GM19395 (cell line): ENCODE measurements around the gene CADPS2.
"Not testable (repeated sequence)": the region's sequence is repeated elsewhere in the genome, so short reads cannot be mapped to it uniquely, and the experiment has no call there.

Experiments used
- ATAC-seq: cut with Tn5 transposase; IDR thresholded peaks from one replicate; pipeline ENCODE4 v1.9.1; 2021; ENCODE audit warnings: mild to moderate bottlenecking, moderate library complexity; ENCODE audit not compliant: unreplicated experiment

CADPS2 gene

GRCh38 chr7:122677149-122677548 lies 209.1 kb downstream of the CADPS2 start:
- no peak for ATAC-seq

GRCh38 chr7:122676466-122676865 lies 209.8 kb downstream of the CADPS2 start:
- no peak for ATAC-seq

DNA sequence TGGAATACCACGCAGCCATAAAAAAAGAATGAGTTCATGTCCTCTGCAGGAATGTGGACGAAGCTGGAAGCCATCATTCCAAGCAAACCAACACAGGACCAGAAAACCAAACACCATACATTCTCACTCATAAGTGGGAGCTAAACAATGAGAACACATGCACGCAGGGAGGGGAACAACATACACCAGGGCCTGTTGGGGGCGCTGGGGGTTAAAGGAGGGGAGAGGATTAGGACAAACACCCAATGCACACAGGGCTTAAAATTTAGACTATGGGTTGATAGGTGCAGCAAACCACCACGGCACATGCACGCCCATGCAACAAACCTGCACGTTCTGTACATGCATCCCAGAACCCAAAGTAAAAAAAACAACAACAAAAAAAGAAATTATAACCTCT lies 210.6 kb downstream of the CADPS2 start:
- ATAC-seq = no peak

- ATAC-seq = no peak
Measured at GRCh38 chr7:122675011-122675410, 211.2 kb downstream of the CADPS2 start.

GRCh38 chr7:122674502-122674901 lies 211.8 kb downstream of the CADPS2 start:
- no peak for ATAC-seq

DNA sequence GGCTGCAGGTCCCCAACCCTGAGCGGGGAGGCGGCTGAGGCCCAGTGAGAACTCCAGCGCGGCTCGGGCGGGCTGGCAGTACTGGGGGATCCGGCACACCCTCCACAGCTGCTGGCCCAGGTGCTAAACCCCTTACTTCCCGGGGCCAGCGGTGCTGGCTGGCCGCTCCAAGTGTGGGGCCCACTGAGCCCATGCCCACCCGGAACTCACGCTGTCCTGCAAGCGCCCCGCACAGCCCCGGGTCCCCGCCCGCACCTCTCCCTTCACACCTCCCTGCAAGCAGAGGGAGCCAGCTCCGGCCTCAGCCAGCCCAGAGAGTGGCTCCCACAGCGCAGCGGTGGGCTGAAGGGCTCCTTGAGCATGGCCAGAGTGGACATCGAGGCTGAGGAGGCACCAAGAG lies 212.3 kb downstream of the CADPS2 start:
- no peak for ATAC-seq

DNA sequence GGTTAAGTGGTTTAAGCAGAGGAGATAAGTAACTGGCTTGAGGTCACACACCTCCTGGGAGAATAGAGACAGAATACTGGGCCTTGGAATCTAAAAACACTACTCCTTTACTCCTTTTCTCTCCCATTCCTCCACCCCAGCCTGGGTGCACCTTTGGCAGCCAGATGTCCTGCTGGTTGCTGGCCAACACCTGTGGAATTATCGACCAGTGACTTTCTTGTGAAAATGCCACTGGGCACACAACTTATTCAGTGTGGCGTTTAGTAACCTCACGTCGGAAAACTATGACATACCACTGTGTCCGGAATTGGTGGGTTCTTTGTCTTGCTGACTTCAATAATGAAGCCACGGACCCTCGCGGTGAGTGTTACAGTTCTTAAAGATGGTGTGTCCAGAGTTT lies 213.7 kb downstream of the CADPS2 start:
- ATAC-seq = no peak

GRCh38 chr7:122663733-122664132 lies 222.5 kb downstream of the CADPS2 start:
- ATAC-seq = no peak

DNA sequence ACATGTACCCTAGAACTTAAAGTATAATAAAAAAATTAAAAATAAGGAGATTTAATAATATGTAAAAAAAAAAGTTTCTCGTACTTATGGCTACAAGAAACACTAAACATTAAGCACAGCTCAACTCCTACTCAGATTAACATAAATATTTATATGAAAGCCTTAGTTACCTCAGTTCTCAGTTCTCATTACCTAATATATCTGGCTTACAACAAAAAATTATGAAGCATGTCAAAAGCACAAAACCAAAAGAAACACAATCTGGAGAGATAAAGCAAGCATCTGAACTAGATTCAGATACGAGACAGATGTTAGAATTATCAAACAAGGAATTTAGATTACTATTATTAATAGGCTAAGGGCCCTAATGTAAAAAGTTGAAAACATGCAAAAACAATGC lies 227.4 kb downstream of the CADPS2 start:
- no peak for ATAC-seq

- no peak for ATAC-seq
Measured at GRCh38 chr7:122653685-122654084, 232.6 kb downstream of the CADPS2 start.

- no peak for ATAC-seq
Measured at GRCh38 chr7:122652876-122653275, 233.4 kb downstream of the CADPS2 start.

- no peak for ATAC-seq
Measured at GRCh38 chr7:122651451-122651850, 234.8 kb downstream of the CADPS2 start.

DNA sequence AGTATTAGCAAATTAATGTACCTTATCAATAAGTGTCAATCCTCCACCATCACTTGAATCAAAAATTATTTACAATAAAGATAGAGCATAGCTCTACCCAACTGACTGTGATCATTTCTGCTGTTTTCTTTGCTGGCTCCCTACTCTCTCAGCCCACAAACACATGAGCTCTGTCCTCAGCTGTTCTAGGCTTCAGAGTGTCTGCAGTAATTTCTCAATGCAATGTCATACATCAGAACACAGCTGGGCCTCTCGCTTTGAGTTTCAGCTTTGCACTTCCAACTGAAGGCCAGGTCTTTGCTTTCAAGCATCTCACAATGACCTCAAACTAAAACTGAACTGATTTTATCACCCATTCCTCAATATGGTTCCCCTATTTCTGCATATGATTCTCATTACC lies 243.0 kb downstream of the CADPS2 start:
- no peak for ATAC-seq

- no peak for ATAC-seq
Measured at GRCh38 chr7:122638459-122638858, 247.8 kb downstream of the CADPS2 start.

DNA sequence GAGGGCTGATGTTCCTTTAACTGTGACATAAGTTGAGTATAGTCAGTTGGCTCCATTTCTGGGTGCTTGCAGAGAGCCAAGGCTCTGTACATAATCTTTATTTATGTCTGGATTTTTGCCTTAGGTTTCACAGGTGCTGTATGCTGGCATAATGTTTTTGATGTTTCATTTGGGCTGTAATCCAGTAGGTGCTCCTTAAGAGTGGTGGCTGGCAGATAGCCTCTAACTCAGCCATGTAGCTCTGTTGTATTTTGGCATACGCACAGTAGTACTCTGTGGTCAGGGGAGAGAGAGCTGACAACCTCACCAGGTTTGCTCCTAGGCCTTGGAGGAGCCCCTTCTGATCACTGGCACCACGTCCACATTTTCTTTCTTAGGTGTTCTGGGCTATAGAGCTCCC lies 248.5 kb downstream of the CADPS2 start:
- no peak for ATAC-seq

DNA sequence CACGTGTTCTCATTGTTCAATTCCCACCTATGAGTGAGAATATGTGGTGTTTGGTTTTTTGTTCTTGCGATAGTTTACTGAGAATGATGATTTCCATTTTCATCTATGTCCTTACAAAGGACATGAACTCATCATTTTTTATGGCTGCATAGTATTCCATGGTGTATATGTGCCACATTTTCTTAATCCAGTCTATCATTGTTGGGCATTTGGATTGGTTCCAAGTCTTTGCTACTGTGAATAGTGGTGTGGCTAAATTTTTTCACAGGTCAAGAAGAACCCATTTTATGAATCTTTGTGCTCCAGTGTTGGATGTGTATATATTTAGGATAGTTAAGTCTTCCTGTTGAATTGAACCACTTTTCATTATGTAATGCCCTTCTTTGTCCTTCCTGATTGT lies 250.8 kb downstream of the CADPS2 start:
- ATAC-seq = not testable (repeated sequence)

DNA sequence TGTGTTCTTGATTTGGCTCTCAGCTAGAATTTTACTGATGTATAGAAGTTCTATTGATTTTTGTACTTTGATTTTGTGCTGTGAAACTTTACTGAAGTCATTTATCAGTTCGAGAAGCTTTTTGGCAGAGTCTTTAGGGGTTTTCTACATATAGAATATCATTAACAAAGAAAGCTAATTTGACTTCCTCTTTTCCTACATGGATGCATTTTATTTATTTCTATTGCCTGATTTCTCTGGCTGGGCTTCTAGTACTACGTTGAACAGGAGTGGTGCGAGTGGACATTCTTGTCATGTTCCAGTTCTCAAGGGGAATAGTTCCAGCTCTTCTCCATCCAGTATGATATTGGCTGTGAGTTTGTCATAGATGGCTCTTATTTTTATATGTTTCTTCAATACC lies 252.8 kb downstream of the CADPS2 start:
- ATAC-seq = no peak

GRCh38 chr7:122632238-122632637 lies 254.0 kb downstream of the CADPS2 start:
- no peak for ATAC-seq

GRCh38 chr7:122629412-122629953 lies 256.8 kb downstream of the CADPS2 start:
- ATAC-seq = no peak

DNA sequence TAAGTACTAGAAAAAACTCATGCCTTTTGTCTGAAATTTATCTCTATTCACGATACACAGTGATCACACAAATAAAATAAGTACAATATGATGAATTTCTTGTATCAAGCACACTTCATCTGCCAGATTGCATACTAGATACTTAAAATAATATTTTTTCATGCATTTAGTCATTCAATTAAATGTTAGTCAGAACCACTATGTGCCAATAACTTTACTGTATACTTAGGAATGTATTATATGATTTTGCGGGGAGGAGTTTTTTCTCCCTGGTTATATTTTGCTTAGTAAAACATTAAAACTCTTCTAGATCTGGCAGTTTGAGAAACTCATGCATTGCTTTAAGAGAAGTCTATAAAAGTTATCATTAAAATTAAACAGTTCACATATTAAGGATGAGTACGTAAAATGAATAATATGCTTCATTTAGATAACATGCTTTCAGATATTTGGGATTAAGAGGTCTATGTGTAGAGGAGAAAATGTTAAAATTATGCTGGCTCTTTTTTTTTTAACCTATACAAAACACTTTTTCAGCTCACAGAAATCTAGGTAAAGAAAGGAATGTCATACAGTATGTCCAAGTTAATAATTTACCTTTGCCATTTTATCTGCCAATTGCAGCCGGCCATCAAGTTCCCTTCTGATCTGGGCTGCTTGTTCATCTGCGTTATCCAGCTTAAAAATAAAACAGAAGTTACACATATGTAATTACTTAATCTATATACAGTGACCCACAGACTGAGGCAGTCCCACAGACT lies 257.4 kb downstream of the CADPS2 start:
- ATAC-seq = no peak

DNA sequence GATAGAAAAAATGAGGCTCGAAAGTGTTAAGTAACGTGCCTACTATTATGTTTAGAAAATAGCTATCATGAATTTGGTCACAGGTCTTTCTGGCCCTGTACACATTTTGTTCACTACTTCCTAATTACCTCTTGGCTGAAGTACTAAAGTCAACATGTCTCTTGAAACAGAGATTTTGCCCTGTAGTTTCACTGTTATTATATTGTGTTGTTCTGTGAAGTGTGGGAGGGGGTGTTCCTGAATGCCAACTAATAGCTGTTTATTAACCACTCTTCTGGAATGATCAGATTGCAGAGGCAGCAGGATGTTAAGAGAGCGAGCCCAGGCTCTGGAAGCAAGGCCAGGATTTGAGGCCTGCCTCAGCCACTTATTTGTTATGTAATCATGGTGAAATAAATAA lies 259.5 kb downstream of the CADPS2 start:
- ATAC-seq = no peak

- no peak for ATAC-seq
Measured at GRCh38 chr7:122622682-122623081, 263.6 kb downstream of the CADPS2 start.

GRCh38 chr7:122619664-122620063 lies 266.6 kb downstream of the CADPS2 start:
- no peak for ATAC-seq
